Nephron progenitor cell (in vitro differentiated cells): Measurements from ENCODE around the gene QDPR.

Experiments
- DNase-seq: peaks from one replicate; pipeline ENCODE4 v3.0.0; 2021
- H3K27ac Mint-ChIP-seq: 2 replicates; pipeline ENCODE4 v1.8.0; 2021; ENCODE audit warnings: mild to moderate bottlenecking, moderate library complexity, mixed read lengths
- H3K27me3 Mint-ChIP-seq: 2 replicates; pipeline ENCODE4 v1.8.0; 2021; ENCODE audit warnings: mild to moderate bottlenecking, low read depth, mixed read lengths; ENCODE audit not compliant: poor library complexity
- H3K36me3 Mint-ChIP-seq: 2 replicates; pipeline ENCODE4 v1.8.0; 2021; ENCODE audit warnings: low read depth, mixed read lengths
- H3K4me1 Mint-ChIP-seq: 2 replicates; pipeline ENCODE4 v1.8.0; 2021; ENCODE audit warnings: mixed read lengths
- H3K4me3 Mint-ChIP-seq: 2 replicates; pipeline ENCODE4 v1.8.0; 2021; ENCODE audit warnings: mild to moderate bottlenecking, moderate library complexity, mixed read lengths
- H3K9me3 Mint-ChIP-seq: 2 replicates; pipeline ENCODE4 v1.8.0; 2021; ENCODE audit warnings: mild to moderate bottlenecking, moderate library complexity, mixed read lengths
- TF ChIP-seq, protein P1 (sequence below): fragments of 200-600 bp; sonication (generic); IDR thresholded peaks from 2 replicates; pipeline ENCODE4 v1.5.0; 2021; ENCODE audit warnings: antibody characterized with exemption

Gene QDPR

DNA sequence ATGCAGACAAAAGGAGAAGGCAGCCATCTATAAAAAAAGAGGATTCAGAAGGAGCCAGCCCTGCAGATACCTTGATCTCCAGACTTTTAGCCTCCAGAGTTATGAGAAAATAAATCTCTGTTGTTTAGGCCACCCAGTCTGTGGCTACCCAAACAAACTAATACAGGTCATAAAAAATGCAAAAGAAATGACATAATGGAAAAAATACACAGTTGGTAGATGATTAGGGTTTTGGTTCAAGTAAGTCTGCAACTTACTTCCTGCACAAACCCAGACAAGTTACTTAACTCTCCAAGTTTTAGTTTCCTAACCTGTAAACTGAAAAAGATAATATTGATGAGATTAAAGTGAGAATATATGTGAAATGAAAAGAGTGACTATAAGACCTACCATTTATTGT is 11.3 kb downstream of the QDPR start:
- Mint-ChIP-seq H3K27me3 (no peaks in the 10 kb centered on the region), H3K27ac (no peak overlapping the region), H3K4me1 (no peaks in the 10 kb centered on the region), H3K36me3 (peaks cover 73% of the 10 kb centered on the region), H3K9me3 (no peaks in the 10 kb centered on the region), H3K4me3 (no peak overlapping the region)
- TF ChIP-seq, protein P1, sequence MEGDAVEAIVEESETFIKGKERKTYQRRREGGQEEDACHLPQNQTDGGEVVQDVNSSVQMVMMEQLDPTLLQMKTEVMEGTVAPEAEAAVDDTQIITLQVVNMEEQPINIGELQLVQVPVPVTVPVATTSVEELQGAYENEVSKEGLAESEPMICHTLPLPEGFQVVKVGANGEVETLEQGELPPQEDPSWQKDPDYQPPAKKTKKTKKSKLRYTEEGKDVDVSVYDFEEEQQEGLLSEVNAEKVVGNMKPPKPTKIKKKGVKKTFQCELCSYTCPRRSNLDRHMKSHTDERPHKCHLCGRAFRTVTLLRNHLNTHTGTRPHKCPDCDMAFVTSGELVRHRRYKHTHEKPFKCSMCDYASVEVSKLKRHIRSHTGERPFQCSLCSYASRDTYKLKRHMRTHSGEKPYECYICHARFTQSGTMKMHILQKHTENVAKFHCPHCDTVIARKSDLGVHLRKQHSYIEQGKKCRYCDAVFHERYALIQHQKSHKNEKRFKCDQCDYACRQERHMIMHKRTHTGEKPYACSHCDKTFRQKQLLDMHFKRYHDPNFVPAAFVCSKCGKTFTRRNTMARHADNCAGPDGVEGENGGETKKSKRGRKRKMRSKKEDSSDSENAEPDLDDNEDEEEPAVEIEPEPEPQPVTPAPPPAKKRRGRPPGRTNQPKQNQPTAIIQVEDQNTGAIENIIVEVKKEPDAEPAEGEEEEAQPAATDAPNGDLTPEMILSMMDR = no peak
- DNase-seq = no peak

DNA sequence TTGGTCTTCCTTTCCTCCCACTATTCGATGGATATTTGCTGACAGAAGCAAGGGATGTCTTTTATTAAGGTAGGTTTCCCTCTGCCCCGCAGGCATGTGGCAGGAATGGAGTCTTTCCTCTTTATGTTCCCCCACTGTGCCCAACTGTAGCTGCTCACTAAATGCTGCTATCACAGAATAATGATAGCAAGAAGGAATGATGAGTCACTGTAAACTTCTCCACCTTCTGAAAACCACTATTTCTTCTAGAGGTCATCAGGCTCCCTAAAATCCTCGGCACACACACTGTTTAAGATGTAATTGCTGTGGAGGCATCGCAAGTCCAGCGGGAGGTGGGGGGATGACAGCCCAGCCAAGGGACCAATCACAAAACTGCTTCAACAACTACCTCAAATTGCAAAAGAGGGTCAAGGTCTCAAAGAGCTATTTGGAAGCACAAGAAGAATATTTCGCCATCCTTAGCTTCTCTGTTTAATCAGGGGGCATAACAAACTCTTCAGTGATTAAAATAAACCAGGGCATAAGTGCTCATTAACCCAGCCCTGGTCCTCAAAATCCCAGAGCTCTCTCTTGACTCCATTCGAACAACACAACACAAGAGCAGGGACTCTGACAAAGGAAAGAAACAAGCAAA is 13.9 kb downstream of the QDPR start:
- Mint-ChIP-seq H3K4me3 (no peak overlapping the region), H3K27ac (no peak overlapping the region), H3K9me3 (no peaks in the 10 kb centered on the region), H3K4me1 (peaks cover 7% of the 10 kb centered on the region), H3K27me3 (peaks cover 3% of the 10 kb centered on the region), H3K36me3 (peaks cover 67% of the 10 kb centered on the region)
- TF ChIP-seq, protein P1 = no peak
- no peak for DNase-seq

DNA sequence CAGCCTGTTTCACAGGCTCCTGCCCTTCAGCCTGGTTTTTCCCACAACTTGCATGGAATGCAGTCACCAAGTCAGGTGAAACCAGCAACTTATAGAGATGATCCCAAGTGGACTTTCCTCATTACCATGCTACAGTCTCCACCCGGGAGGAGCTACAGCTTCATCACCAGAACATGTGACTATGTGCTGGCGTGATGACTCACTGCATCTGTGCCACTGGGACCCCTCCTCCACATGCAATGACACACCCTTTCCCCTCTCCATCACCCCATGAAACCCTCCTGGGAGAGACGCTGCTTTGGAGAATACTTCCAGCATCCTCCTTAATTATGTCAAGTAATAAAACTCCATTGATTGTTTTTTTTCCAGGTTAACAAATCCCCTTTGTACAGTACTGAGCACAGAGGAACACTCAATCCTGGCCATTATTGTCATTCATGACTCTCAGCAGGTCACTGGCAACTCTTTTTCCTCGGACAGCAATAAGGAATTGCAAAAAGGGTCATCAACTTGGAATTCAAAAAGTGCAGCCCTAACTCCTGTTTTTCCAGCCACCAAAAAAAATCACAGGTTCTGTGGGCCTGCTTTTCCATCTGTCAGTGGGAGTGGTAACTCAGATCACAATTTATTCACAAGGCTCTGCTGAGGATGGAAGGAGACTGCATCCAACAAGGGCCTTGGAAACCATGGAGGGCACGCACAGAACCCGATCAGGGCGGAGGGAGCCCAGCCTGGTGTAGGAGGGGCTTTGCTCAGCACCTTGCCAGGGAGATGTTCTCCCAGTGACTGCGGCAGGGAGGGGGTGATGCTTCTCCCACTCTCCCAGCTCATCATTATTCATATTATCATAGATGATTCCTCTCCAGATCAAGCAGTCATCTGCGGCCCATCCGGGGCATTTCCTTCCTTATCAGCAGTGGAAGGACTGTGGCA is 17.4 kb downstream of the QDPR start:
- H3K9me3 Mint-ChIP-seq = no peaks in the 10 kb centered on the region
- DNase-seq = no peak
- H3K27me3 Mint-ChIP-seq = peaks cover 3% of the 10 kb centered on the region
- H3K4me3 Mint-ChIP-seq = no peak overlapping the region
- H3K36me3 Mint-ChIP-seq = peaks cover 60% of the 10 kb centered on the region
- TF ChIP-seq, protein P1 = no peak
- peaks cover 7% of the 10 kb centered on the region for H3K4me1 Mint-ChIP-seq
- peak overlapping the region; percentile 9 for H3K27ac Mint-ChIP-seq

- H3K4me1 Mint-ChIP-seq = peaks cover 7% of the 10 kb centered on the region
- H3K27me3 Mint-ChIP-seq = peaks cover 3% of the 10 kb centered on the region
- H3K27ac Mint-ChIP-seq = no peak overlapping the region
- H3K4me3 Mint-ChIP-seq = no peak overlapping the region
- TF ChIP-seq, protein P1 = no peak
- peaks cover 60% of the 10 kb centered on the region for H3K36me3 Mint-ChIP-seq
- no peaks in the 10 kb centered on the region for H3K9me3 Mint-ChIP-seq
- DNase-seq = no peak
Observed at GRCh38 chr4:17493619-17494018, 18.3 kb downstream of the QDPR start.

GRCh38 chr4:17492876-17493275 is 19.0 kb downstream of the QDPR start:
- peaks cover 7% of the 10 kb centered on the region for H3K4me1 Mint-ChIP-seq
- no peaks in the 10 kb centered on the region for H3K9me3 Mint-ChIP-seq
- H3K27ac Mint-ChIP-seq = no peak overlapping the region
- no peak for DNase-seq
- H3K4me3 Mint-ChIP-seq = no peak overlapping the region
- peaks cover 3% of the 10 kb centered on the region for H3K27me3 Mint-ChIP-seq
- peaks cover 59% of the 10 kb centered on the region for H3K36me3 Mint-ChIP-seq
- TF ChIP-seq, protein P1 = no peak
